HL-60/S4 treated with retinoic acid at 250 ng/mL for 4 days and 3 days (cell line): ENCODE data around the gene DGKE.

Source experiments
- in situ Hi-C: fragments of 300-500 bp; cut with MboI; formaldehyde crosslinking; loops from 2 replicates; pipeline ENCODE4 v1.7.0; 2022; ENCODE audit warnings: low sequenced_read_pairs

DGKE gene

GRCh38 chr17:56845934-56846333 lies 12.0 kb downstream of the DGKE start:
- in situ Hi-C loops: no loop called here

GRCh38 chr17:56847106-56847505 lies 13.2 kb downstream of the DGKE start:
- in situ Hi-C loops: no loop called here

GRCh38 chr17:56849131-56849530 lies 15.2 kb downstream of the DGKE start:
- in situ Hi-C loops: no loop called here

DNA sequence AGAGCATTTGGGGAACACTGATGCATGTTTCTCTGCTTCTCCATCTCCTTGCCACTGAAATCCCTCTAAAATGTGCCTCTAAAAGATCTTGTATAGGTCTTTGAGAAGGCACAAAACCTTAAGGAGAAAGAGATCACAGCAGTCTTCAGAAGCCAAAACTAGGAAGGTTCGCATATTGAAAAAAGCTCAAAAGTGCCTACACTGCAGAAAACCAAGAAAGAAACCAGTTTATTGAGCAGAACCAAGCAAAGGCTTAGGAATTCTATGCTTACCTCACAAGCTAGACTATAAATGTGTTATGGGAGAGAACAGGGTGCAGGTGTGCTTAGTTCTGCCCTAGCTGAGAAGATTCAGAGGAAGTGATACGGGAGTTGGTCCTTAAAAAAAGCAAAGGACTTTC lies 16.6 kb downstream of the DGKE start:
- in situ Hi-C loops: no loop called here

DNA sequence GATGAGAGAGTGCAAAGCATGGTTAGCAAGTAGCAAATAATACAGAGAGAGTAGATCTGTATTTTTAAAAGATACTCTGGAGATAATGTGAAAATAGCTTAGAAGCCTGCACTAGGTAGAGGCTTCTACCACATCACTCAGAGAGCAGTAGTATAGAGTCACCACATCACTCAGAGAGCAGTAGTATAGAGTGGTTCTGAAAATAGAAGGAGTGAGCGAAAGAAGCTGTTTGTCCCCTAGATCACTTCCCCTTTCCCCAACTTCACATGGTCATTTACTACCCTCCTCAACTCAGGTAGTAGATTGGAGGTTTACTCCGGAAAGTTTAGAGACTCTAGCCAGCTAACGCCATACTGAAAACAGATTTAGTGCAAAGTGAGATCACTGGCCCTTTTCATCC lies 17.1 kb downstream of the DGKE start:
- in situ Hi-C loops: no loop called here

DNA sequence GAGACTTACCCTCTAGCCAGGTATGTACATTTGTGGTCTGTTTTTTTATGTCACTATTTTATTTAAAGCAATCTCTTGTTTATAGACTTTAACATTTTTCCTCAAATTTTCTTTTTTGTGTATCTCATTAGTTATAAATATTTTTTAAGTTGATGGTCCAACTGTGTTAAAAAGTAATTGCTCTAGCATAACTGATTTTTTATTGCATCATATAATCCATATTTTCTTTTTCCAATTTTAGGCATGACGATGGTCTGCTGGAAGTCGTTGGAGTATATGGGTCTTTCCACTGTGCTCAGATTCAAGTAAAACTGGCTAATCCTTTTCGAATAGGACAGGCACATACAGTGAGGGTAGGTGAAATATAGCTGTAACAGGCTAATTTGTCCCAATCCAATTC lies 27.9 kb downstream of the DGKE start:
- in situ Hi-C loops: no loop called here

- in situ Hi-C loops: no loop called here
Observed at GRCh38 chr17:56863974-56864373, 30.0 kb downstream of the DGKE start.

GRCh38 chr17:56866076-56866475 lies 32.1 kb downstream of the DGKE start:
- in situ Hi-C loops: no loop called here

- in situ Hi-C loops: no loop called here
Observed at GRCh38 chr17:56866496-56866895, 32.5 kb downstream of the DGKE start.

DNA sequence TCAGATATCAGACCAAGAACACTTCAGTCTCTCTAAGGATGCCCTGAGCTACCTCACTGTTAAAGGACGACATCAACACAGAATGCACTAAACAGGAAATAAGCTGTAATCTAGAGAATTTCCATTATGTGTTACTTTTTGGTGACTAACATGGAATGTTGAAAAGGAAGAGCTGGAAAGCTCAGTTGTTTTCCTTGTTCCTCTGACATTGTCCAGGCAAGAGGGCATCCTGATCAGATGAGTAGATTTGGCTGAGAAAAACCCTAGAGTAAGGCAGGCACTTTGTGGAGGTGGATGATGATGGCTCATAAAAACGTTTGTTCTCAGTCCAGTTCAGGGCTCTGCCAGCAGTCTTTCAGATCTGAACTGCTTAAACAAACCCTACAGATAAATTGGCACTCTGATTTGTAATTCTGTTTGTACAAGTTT lies 34.0 kb downstream of the DGKE start:
- in situ Hi-C loops: no loop called here

DNA sequence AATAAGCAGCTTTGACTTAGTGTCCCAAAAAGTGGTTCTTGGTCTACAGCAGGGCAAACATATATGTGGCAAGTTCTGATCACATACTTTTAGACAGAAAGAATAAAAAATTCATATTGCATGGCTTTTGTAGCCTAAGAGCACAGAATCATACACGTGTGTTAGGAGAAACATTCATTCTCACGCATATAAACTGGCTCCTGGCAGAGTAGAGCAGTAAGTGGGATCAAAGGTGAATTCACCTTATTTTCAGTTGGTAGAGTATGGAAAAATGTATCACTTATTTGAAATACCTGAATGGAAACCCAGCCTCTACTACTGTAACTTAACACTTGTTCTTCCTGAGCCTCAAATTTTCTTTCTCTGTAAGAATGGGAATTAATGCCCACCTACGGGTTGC lies 34.8 kb downstream of the DGKE start:
- in situ Hi-C loops: no loop called here

DNA sequence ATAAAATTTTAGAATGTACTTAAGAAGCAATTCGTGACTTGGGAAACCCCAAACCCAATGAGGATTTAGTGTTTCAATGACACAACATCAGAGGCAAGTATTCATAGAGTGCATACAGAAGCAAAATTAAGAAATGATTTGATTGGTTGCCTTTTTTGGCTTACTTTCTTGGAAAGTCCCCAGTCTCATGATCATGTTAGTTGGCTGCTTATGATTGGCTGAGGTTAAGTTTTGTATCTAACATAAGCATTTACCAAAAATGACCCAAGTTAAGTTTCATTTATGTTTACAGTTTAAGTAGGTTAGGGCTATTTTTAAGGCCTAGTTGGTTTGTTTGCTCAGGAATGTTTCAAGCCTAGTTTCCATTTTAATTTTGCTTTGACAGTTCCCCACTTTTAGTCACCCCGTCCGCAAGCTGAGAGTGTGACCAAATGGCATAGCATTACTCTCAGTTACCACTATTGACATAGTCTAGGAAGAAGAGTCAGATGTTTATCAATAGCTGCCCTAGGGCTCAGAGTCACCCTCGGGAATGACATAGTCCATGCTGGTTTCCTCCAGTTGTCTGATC lies 36.2 kb downstream of the DGKE start:
- in situ Hi-C loops: no loop called here

DNA sequence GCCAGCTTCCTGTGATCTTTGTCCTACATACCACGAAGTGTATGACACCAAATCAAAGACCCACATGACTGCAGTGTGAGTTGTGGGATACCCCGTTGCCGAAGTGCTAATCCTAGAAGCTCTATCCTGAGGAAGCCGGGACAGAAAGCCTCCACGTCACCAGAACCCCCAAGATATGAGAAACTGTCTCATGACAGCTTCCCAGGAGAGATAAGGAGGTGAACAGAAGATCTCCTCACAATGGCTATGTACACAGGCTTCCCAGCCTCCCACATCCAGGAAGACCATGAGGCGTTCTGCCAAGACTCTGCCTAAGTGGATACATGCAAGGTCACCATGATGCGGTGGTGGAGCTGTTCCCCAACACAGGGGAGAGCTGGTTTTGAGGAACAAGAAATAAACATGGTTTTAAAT lies 42.8 kb downstream of the DGKE start:
- in situ Hi-C loops: no loop called here

DNA sequence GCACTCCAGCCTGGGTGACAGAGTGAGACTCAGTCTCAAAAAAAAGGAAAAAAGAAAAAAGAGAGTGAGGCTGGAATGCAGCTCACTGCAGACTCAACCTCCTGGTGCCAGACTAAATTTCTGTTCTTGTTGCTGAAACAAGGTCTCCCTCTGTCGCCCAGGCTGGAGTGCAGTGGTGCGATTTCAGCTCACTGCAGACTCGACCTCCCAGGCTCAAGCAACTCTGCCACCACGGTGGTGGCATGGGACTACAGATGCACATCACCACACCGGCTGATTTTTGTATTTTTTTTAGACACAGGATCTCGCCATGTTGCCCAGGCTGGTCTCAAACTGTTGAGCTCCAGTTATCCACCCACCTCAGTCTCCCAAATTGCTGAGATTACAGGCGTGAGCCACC lies 45.3 kb downstream of the DGKE start:
- in situ Hi-C loops: no loop called here

GRCh38 chr17:56880133-56880532 lies 46.2 kb downstream of the DGKE start:
- in situ Hi-C loops: no loop called here

DNA sequence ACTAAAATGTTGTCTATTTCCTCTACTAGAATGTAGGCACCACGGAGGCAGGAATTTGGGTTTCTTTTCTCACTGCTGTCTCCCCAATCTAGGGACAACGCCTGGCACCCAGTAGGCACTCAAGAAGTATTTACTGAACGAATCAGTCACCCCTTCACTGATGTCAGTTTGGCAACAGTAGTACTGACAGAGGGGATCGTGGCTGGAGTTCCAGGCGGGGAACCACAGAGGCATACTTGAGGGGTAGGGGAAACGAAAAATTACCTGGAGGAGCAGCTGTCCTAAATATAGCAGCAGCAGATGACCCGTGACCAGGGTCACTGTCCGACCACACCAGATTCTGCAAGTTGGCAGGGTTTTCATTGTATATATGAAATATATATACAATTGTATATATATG lies 46.6 kb downstream of the DGKE start:
- in situ Hi-C loops: no loop called here

DNA sequence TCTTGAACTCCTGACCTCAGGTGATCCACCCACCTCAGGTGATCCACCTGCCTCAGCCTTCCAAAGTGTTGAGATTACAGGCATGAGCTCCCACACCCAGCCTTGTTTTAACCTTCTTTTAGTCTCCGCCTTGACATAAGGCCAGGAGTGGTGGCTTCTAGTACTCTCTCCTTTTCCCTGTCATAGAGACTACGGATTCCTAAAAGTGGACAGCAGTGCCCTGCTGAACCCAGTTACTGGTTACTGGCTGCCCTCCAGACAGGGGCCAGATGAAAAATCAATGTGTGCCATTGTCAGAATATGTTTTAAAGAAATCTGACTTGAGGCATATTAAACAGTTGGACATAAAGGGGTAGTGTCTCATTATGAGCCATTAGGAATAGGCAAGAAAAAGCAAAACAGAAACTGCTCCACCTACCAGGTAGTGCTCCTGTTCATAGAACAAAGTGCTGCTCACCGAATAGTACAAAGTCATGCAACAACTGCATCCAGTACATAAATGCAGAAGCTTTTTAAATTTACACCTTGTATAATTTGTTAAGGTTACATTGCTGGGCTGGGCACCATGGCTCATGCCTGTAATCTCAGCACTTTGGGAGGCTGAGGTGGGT lies 47.8 kb downstream of the DGKE start:
- in situ Hi-C loops: no loop called here

DNA sequence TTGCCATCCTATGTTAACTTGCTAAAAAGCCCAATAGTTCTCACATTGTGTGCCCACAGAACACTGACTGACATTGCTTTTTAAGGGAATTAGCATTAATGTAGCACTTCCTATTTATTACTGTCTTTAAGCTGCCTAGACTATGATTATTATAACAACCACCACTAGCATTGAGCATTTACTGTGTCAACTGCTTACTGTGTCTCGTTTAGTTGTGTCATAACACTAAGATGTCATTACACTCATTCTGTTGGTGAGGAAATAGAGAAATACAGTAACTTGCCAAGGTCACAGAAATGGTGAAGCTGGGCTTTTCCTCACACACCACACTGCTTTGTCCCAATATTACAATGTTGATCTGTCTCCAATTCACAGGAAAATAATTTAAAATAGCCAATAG lies 49.7 kb downstream of the DGKE start:
- in situ Hi-C loops: no loop called here

- in situ Hi-C loops: no loop called here
Observed at GRCh38 chr17:56884483-56885311, 50.7 kb downstream of the DGKE start.

GRCh38 chr17:56885312-56885657 lies 51.3 kb downstream of the DGKE start:
- in situ Hi-C loops: no loop called here

DNA sequence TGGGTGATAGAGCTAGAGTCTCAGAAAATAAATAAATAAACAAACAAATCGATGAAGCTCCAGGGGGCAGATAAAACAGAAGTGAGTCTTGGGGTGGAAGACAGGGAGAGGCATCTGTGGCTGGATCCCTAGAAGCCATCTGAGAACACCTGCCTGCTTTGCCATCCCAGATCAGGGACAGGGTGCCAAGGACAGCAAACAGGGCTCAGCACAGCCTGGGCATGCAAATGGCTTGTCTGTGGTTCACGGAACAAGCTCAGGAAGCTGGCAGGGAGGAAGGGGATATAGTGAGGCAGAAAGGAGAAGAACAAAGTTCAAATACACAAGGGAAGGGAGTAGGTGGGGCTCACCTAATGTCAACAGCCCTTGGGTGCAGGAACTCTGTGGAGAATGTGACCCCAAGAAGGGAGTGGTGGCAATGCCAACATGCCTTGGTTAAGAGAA lies 52.4 kb downstream of the DGKE start:
- in situ Hi-C loops: no loop called here

GRCh38 chr17:56887105-56887504 lies 53.2 kb downstream of the DGKE start:
- in situ Hi-C loops: no loop called here
